ENCODE results near the gene EPHB2. TPM values are rescaled to one million over a fixed set of nuclear protein-coding genes. Genes with fewer than 3 reads are reported as not detected.

The EPHB2 gene
- total and polyA plus RNA-seq, 7 donors: 1.2 to 38.6 (median 3.0) TPM

DNA sequence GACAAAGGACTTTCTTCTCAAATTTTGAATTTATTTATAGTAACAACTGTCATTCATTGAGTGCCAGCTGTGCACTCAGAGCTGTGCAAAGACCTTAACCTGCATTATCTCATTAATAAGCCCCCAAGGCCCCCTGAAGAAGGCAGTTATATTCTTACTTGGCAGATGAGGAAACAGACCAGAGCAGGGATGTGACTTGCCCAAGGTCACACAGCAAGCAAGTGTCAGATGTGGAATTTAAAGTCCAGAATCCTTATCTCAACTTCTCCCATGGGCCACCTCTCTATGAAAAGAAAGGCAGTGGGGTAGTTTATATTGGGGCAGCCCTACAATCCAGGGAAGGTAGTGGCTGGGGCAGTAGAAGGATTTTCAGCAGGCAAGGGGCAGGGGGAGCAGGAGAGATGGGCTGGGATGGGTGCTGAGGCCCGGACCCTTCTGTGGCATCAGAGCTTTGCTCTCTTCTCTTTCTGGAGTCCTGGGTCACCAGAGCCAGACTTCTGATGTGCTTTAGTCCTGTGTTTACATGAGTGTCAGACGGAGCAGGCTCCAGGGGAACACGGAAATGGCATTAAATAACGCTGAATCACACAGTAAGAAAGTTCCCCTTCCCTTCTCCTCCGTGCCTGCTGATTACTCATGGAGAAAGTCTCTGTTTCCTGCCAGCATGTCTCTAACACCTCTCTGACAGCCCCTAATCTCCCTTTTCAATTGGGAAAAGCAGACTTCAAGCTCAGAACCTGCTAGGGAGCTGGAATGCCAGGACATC lies 39.5 kb downstream of the EPHB2 start:
- no peaks in the 10 kb centered on the region for H3K27me3 ChIP-seq
- H3K27ac ChIP-seq: peak overlapping the region; percentile 13 to 58 (median 56)
- H3K4me3 ChIP-seq: no peak overlapping the region
- intact Hi-C loops (cut with DNase I): no loop called here
- DNase-seq: peak; percentile 75
- TF ChIP-seq, protein P1, sequence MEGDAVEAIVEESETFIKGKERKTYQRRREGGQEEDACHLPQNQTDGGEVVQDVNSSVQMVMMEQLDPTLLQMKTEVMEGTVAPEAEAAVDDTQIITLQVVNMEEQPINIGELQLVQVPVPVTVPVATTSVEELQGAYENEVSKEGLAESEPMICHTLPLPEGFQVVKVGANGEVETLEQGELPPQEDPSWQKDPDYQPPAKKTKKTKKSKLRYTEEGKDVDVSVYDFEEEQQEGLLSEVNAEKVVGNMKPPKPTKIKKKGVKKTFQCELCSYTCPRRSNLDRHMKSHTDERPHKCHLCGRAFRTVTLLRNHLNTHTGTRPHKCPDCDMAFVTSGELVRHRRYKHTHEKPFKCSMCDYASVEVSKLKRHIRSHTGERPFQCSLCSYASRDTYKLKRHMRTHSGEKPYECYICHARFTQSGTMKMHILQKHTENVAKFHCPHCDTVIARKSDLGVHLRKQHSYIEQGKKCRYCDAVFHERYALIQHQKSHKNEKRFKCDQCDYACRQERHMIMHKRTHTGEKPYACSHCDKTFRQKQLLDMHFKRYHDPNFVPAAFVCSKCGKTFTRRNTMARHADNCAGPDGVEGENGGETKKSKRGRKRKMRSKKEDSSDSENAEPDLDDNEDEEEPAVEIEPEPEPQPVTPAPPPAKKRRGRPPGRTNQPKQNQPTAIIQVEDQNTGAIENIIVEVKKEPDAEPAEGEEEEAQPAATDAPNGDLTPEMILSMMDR (IDR thresholded peaks at IDR 0.05): no peak
- no peak for TF ChIP-seq POLR2A (IDR thresholded peaks at IDR 0.05)
- peak in 3 of 4 donors; percentile 33 to 77 (median 50) for TF ChIP-seq POLR2AphosphoS5 (IDR thresholded peaks at IDR 0.05)
- peak in 1 of 4 donors; percentile 61 for TF ChIP-seq EP300 (IDR thresholded peaks at IDR 0.05)
- H3K4me1 ChIP-seq: peaks cover 0 to 18% (median 15%) of the 10 kb centered on the region in 4 donors
- 4% methylated on average over 5 of the region's 5 CpGs for WGBS, 2 donors
- H3K9me3 ChIP-seq: no peaks in the 10 kb centered on the region
- H3K36me3 ChIP-seq: no peaks in the 10 kb centered on the region

DNA sequence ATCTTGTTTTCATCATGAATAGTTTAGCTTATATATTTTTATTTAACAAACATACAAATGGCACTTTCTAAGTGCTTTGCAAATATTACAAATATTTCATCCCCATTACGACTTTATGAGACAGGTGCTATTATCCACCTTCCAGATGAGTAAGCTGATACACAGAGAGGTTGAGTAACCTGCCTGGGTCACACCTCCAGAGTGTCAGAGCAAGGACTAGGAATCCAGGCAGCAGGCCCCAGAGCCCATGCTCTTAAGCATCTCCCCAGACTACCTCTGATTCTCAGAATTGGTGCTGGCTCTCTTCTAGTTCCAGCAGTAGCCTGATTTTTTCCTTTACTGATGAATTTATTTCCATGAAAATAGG lies 40.0 kb downstream of the EPHB2 start:
- Histone ChIP-seq H3K27me3 (no peaks in the 10 kb centered on the region), H3K27ac (peak overlapping the region; percentile 13 to 58 (median 56)), H3K4me3 (no peak overlapping the region), H3K4me1 (peaks cover 0 to 18% (median 15%) of the 10 kb centered on the region in 4 donors), H3K9me3 (no peaks in the 10 kb centered on the region), H3K36me3 (no peaks in the 10 kb centered on the region)
- WGBS, 2 donors: 9 to 24% methylated on average over 1 of the region's 1 CpG
- intact Hi-C loops (cut with DNase I): no loop called here
- TF ChIP-seq POLR2AphosphoS5 (IDR thresholded peaks at IDR 0.05) (no peak), POLR2A (IDR thresholded peaks at IDR 0.05) (no peak), EP300 (IDR thresholded peaks at IDR 0.05) (no peak)
- TF ChIP-seq, protein P1 (IDR thresholded peaks at IDR 0.05): no peak
- DNase-seq: no peak

DNA sequence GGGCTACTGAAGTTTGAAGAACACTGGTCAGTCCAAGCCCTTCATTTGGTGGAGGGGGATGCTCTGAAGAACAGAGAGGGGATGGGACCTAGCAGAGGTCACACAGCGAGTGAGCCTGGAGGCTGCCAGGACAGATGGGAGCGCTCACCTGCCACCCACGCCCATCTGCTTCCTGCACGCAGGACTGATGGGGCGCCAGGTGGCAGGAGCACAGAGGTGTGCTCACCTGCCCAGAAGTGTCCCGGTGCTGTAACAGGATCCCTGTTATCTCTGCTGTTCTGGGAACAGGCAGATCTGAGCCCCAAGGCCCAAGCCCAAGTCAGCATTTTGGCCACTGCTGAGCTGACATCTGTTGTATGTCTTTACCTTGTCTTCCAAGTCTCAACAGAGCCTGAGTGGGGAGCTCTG lies 40.5 kb downstream of the EPHB2 start:
- no peak overlapping the region for H3K4me3 ChIP-seq
- H3K27me3 ChIP-seq: no peaks in the 10 kb centered on the region
- intact Hi-C loops (cut with DNase I): no loop called here
- H3K4me1 ChIP-seq: peaks cover 0 to 18% (median 15%) of the 10 kb centered on the region in 4 donors
- WGBS, 2 donors: 26 to 68% methylated on average over 6 of the region's 6 CpGs
- TF ChIP-seq POLR2AphosphoS5 (IDR thresholded peaks at IDR 0.05) (peak in 1 of 4 donors; percentile 16), POLR2A (IDR thresholded peaks at IDR 0.05) (no peak), EP300 (IDR thresholded peaks at IDR 0.05) (no peak)
- TF ChIP-seq, protein P1 (IDR thresholded peaks at IDR 0.05): no peak
- no peaks in the 10 kb centered on the region for H3K36me3 ChIP-seq
- peak overlapping the region; percentile 13 to 58 (median 56) for H3K27ac ChIP-seq
- no peak for DNase-seq
- no peaks in the 10 kb centered on the region for H3K9me3 ChIP-seq

DNA sequence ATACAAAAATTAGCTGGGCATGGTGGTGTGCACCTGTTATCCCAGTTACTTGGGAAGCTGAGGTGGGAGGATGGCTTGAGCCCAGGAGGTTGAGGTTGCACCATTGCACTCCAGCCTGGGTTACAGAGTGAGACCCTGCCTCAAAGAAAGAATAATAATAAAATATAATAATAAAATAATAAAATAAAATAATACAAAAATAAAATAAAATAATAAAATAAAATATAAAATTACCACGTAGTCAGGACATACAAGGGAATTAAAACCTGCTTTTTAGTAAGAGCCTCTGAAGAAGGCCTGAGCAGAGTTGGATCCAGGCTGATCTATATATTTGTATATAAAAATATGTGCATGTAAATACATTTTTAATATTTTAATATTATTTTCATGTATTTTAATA lies 41.7 kb downstream of the EPHB2 start:
- TF ChIP-seq POLR2A (IDR thresholded peaks at IDR 0.05) (no peak), POLR2AphosphoS5 (IDR thresholded peaks at IDR 0.05) (no peak), EP300 (IDR thresholded peaks at IDR 0.05) (no peak)
- TF ChIP-seq, protein P1 (IDR thresholded peaks at IDR 0.05): no peak
- Histone ChIP-seq H3K27me3 (no peaks in the 10 kb centered on the region), H3K9me3 (no peaks in the 10 kb centered on the region), H3K4me1 (peaks cover 0 to 18% (median 15%) of the 10 kb centered on the region in 4 donors), H3K27ac (no peak overlapping the region), H3K4me3 (no peak overlapping the region), H3K36me3 (no peaks in the 10 kb centered on the region)
- intact Hi-C loops (cut with DNase I): no loop called here
- 79 to 89% methylated on average over 1 of the region's 1 CpG for WGBS, 2 donors
- no peak for DNase-seq

All from sigmoid colon (tissue), 7 donors.